GM19395 (cell line): ENCODE results near the gene TMEM134.
"Not testable (repeated sequence)": the region's sequence is repeated elsewhere in the genome, so short reads cannot be mapped to it uniquely, and the experiment has no call there.

ENCODE experiments used
- ATAC-seq: cut with Tn5 transposase; IDR thresholded peaks from one replicate; pipeline ENCODE4 v1.9.1; 2021; ENCODE audit warnings: mild to moderate bottlenecking, moderate library complexity; ENCODE audit not compliant: unreplicated experiment

The TMEM134 gene

GRCh38 chr11:67468759-67469507 is at the start of gene TMEM134:
Gene TMEM134 (minus strand): TSS chr11:67469251. CDS start chr11:67469192, 59 bp downstream.
- peak; percentile 69 for ATAC-seq

- ATAC-seq: no peak
Observed at GRCh38 chr11:67517784-67518552, 48.9 kb upstream of the TMEM134 start.

- ATAC-seq: no peak
Observed at GRCh38 chr11:67516806-67517205, 47.8 kb upstream of the TMEM134 start.

- ATAC-seq: no peak
Observed at GRCh38 chr11:67514116-67514515, 45.1 kb upstream of the TMEM134 start.

GRCh38 chr11:67511558-67511957 is 42.5 kb upstream of the TMEM134 start:
- ATAC-seq: not testable (repeated sequence)

GRCh38 chr11:67510023-67510345 is 40.9 kb upstream of the TMEM134 start:
- no peak for ATAC-seq

GRCh38 chr11:67508486-67509121 is 39.6 kb upstream of the TMEM134 start:
- peak; percentile 50 for ATAC-seq

GRCh38 chr11:67507864-67508485 is 38.9 kb upstream of the TMEM134 start, which contains the start of gene CDK2AP2:
Gene CDK2AP2 (minus strand): TSS chr11:67508162. CDS start chr11:67508082, 80 bp downstream.
- ATAC-seq: peak; percentile 72

- no peak for ATAC-seq
Observed at GRCh38 chr11:67507242-67507863, 38.3 kb upstream of the TMEM134 start.

- no peak for ATAC-seq
Observed at GRCh38 chr11:67506426-67507051, 37.5 kb upstream of the TMEM134 start.

- no peak for ATAC-seq
Observed at GRCh38 chr11:67505605-67506396, 36.8 kb upstream of the TMEM134 start.

GRCh38 chr11:67504950-67505581 is 36.0 kb upstream of the TMEM134 start, which contains the start of gene PITPNM1:
Gene PITPNM1 (minus strand): TSS chr11:67505363. CDS start chr11:67504180, 1,183 bp downstream.
- no peak for ATAC-seq

- ATAC-seq: no peak
Observed at GRCh38 chr11:67504005-67504949, 35.2 kb upstream of the TMEM134 start.

- ATAC-seq: no peak
Observed at GRCh38 chr11:67503119-67504004, 34.3 kb upstream of the TMEM134 start.

GRCh38 chr11:67502328-67502979 is 33.4 kb upstream of the TMEM134 start:
- no peak for ATAC-seq

GRCh38 chr11:67501854-67502253 is 32.8 kb upstream of the TMEM134 start:
- ATAC-seq: no peak
